Measurements from ENCODE around the gene AZU1.
A peak's percentile ranks its signal among the peaks of the same experiment; 100 is the strongest.
"Not testable (repeated sequence)": the region's sequence is repeated elsewhere in the genome, so short reads cannot be mapped to it uniquely, and the experiment has no call there.

AZU1 gene

DNA sequence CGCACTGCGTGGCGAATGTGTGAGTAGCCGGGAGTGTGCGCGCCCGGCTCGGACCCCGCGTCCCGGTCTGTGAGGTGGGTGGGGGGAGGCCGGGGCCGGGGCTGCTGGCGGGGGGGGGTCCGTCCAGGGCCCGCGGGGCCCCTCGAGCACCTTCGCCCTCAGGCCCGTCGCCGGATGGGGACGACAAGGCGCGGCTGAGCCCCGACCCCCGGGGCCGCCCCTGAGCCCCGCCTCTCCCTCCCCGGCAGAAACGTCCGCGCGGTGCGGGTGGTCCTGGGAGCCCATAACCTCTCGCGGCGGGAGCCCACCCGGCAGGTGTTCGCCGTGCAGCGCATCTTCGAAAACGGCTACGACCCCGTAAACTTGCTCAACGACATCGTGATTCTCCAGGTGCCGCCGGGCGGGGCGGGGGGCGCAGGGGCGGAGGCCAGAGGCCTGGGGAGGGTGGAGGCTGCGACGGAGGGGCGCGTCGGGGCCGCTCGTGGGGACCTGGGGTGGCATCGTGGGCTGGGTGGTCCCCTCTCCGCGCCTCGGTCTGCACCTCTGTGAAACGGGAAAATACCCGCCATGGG lies 25.5 kb downstream of the AZU1 start:
- Histone ChIP-seq H3K27me3 (ENCODE audit: control insufficient read depth, insufficient read depth, low read length) (no peaks in the 10 kb centered on the region), H3K27ac (ENCODE audit: low read depth, low read length) (no peak overlapping the region), H3K9ac (ENCODE audit: low read depth, low read length) (no peak overlapping the region), H3K4me3 (ENCODE audit: low read depth, low read length) (no peak overlapping the region), H3K9me3 (ENCODE audit: control insufficient read depth, insufficient read depth, low read length) (no peaks in the 10 kb centered on the region), H3K36me3 (ENCODE audit: control insufficient read depth, insufficient read depth, low read length) (no peaks in the 10 kb centered on the region), H3K4me1 (ENCODE audit: control insufficient read depth, insufficient read depth, low read length) (no peaks in the 10 kb centered on the region)

DNA sequence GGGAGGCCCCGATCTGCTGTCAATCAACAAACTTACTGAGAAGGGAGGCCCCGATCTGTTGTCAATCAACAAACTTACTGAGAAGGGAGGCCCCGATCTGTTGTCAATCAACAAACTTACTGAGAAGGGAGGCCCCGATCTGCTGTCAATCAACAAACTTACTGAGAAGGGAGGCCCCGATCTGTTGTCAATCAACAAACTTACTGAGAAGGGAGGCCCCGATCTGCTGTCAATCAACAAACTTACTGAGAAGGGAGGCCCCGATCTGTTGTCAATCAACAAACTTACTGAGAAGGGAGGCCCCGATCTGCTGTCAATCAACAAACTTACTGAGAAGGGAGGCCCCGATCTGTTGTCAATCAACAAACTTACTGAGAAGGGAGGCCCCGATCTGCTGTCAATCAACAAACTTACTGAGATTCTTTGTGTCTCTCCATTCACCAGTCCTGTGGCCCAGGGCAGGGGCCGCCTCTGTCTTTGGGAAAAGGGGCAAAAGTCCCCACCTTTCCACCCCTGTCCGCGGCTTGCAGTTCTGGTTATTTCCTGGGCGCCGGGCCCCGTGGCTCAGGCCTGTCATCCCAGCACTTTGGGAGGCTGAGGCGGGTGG lies 26.1 kb downstream of the AZU1 start:
- not testable (repeated sequence) for H3K9me3 ChIP-seq (ENCODE audit: control insufficient read depth, insufficient read depth, low read length); H3K36me3 ChIP-seq (ENCODE audit: control insufficient read depth, insufficient read depth, low read length); H3K27ac ChIP-seq (ENCODE audit: low read depth, low read length); H3K27me3 ChIP-seq (ENCODE audit: control insufficient read depth, insufficient read depth, low read length); H3K4me1 ChIP-seq (ENCODE audit: control insufficient read depth, insufficient read depth, low read length); H3K9ac ChIP-seq (ENCODE audit: low read depth, low read length); H3K4me3 ChIP-seq (ENCODE audit: low read depth, low read length)

DNA sequence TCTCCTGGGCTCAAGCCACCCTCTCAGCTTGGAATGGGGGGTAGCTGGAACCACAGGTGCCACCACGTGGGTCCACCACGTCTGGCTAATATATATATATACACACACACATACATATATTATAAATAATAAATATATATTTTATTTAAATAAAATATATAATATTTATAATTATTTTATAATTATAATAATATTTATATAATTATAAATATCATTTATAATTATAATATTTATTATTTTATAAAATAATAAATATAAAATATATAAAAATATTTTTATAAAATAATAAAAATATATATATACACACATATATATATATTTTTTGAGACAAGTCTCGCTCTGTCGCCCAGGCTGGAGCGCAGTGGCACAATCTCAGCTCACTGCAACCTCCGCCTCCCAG lies 26.9 kb downstream of the AZU1 start:
- H3K9me3 ChIP-seq (ENCODE audit: control insufficient read depth, insufficient read depth, low read length), result no peaks in the 10 kb centered on the region
- H3K36me3 ChIP-seq (ENCODE audit: control insufficient read depth, insufficient read depth, low read length), result no peaks in the 10 kb centered on the region
- no peak overlapping the region for H3K4me3 ChIP-seq (ENCODE audit: low read depth, low read length)
- H3K9ac ChIP-seq (ENCODE audit: low read depth, low read length), result no peak overlapping the region
- H3K27me3 ChIP-seq (ENCODE audit: control insufficient read depth, insufficient read depth, low read length), result peaks cover 5% of the 10 kb centered on the region
- no peak overlapping the region for H3K27ac ChIP-seq (ENCODE audit: low read depth, low read length)
- no peaks in the 10 kb centered on the region for H3K4me1 ChIP-seq (ENCODE audit: control insufficient read depth, insufficient read depth, low read length)

DNA sequence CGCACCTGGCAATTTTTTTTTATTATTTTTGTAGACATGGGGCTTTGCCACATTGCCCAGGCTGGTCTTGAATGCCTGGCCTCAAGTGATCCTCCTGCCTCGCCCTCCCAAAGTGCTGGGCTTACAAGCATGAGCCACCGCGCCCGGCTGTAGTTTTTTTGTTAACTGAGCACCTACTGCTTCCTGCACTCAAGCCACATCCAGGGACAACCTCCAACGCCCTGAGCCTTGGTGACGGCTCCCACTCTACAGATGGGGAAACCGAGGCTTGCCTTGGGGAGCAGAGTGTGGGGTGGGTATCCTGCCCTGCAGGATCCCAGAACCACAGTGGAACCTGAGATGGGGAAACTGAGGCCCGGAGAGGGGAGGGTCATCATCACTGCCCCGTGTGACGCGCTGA lies 27.5 kb downstream of the AZU1 start:
- no peak overlapping the region for H3K27ac ChIP-seq (ENCODE audit: low read depth, low read length)
- no peaks in the 10 kb centered on the region for H3K4me1 ChIP-seq (ENCODE audit: control insufficient read depth, insufficient read depth, low read length)
- H3K9me3 ChIP-seq (ENCODE audit: control insufficient read depth, insufficient read depth, low read length), result no peaks in the 10 kb centered on the region
- H3K27me3 ChIP-seq (ENCODE audit: control insufficient read depth, insufficient read depth, low read length), result peaks cover 11% of the 10 kb centered on the region
- no peaks in the 10 kb centered on the region for H3K36me3 ChIP-seq (ENCODE audit: control insufficient read depth, insufficient read depth, low read length)
- no peak overlapping the region for H3K4me3 ChIP-seq (ENCODE audit: low read depth, low read length)
- no peak overlapping the region for H3K9ac ChIP-seq (ENCODE audit: low read depth, low read length)

DNA sequence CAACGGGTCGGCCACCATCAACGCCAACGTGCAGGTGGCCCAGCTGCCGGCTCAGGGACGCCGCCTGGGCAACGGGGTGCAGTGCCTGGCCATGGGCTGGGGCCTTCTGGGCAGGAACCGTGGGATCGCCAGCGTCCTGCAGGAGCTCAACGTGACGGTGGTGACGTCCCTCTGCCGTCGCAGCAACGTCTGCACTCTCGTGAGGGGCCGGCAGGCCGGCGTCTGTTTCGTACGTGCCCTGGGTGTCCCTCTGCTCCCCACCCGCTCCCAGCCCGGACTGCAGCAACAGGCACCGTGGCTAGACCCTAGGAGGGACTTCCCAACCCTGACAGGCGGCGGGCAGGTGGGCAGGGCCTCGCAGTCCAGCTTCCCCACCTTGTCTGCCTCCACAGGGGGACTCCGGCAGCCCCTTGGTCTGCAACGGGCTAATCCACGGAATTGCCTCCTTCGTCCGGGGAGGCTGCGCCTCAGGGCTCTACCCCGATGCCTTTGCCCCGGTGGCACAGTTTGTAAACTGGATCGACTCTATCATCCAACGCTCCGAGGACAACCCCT lies 28.0 kb downstream of the AZU1 start:
- no peaks in the 10 kb centered on the region for H3K4me1 ChIP-seq (ENCODE audit: control insufficient read depth, insufficient read depth, low read length)
- H3K27ac ChIP-seq (ENCODE audit: low read depth, low read length), result no peak overlapping the region
- H3K27me3 ChIP-seq (ENCODE audit: control insufficient read depth, insufficient read depth, low read length), result peaks cover 15% of the 10 kb centered on the region
- H3K9ac ChIP-seq (ENCODE audit: low read depth, low read length), result no peak overlapping the region
- no peak overlapping the region for H3K4me3 ChIP-seq (ENCODE audit: low read depth, low read length)
- no peaks in the 10 kb centered on the region for H3K36me3 ChIP-seq (ENCODE audit: control insufficient read depth, insufficient read depth, low read length)
- H3K9me3 ChIP-seq (ENCODE audit: control insufficient read depth, insufficient read depth, low read length), result no peaks in the 10 kb centered on the region

DNA sequence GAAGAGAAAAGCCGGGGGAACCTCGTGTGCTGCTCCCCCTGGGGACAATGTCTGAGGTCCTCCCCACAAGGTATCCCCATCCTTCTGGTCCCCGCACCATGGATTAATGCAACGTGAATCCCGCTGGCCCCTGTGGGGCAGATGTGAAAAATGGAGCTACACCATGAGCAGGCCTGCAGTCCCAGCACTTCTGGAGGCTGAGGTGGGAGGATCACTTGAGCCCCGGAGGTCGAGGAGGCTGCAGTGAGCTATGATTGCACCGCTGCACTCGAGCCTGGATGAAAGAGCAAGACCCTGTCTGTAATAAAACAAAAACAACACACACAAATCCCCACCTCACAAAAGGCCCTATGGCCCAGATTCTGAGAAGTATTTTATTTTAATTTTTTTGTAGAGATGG lies 30.6 kb downstream of the AZU1 start:
- H3K4me1 ChIP-seq (ENCODE audit: control insufficient read depth, insufficient read depth, low read length), result no peaks in the 10 kb centered on the region
- no peak overlapping the region for H3K4me3 ChIP-seq (ENCODE audit: low read depth, low read length)
- H3K9me3 ChIP-seq (ENCODE audit: control insufficient read depth, insufficient read depth, low read length), result no peaks in the 10 kb centered on the region
- no peak overlapping the region for H3K9ac ChIP-seq (ENCODE audit: low read depth, low read length)
- H3K27ac ChIP-seq (ENCODE audit: low read depth, low read length), result no peak overlapping the region
- no peaks in the 10 kb centered on the region for H3K36me3 ChIP-seq (ENCODE audit: control insufficient read depth, insufficient read depth, low read length)
- peaks cover 18% of the 10 kb centered on the region for H3K27me3 ChIP-seq (ENCODE audit: control insufficient read depth, insufficient read depth, low read length)

DNA sequence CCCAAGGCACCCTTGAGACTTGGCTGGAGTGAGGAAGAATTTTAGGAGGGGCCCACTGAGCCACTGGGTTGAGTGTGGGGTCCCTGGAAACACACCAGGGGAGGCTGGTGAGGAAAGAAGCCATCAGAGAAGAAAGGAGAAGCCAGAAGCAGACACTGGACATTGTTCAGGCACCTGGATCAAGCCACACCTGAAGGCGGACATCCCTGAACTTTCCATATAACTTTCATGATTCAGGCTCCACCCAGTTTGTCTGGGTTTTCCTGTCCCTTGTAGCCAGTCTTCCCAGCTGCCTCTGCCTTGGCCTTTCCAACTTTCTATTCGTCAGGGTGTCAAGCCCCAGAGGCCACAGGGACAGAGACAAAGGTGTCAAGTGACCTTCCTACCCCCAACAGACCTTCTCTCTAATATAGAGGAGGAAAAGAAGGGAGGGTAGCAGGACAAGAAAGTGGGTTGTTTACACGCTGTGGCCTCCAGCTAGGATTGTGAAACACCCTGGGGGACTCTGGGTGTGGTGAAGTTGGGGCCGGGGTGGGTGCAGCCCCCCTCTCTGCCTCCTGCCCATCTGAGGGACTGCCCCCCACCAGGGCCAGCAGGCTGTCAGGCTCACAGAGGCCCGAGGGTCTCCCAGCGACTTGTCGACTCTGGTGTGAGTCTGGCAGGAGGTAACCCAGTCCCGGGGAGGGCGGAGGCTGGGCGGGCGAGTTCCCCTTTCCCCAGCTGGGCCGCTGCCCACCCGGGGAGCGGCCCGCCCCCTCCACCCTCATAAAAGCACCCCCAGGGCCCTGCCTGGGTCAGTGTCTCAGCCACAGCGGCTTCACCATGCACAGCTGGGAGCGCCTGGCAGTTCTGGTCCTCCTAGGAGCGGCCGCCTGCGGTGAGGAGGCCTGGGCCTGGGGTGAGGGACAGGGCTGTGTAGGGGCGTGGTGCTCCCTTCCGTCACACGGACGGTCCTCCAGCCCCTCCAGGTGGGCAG lies 31.5 kb downstream of the AZU1 start, which contains the start of gene CFD:
Gene CFD (plus strand): TSS at position 797 of the 976 bp plus-strand sequence. CDS start 26 bp downstream, at position 823.
- Histone ChIP-seq H3K9ac (ENCODE audit: low read depth, low read length) (no peak within 1 kb of the TSS), H3K27ac (ENCODE audit: low read depth, low read length) (no peak within 1 kb of the TSS), H3K4me3 (ENCODE audit: low read depth, low read length) (peak within 1 kb of the TSS; percentile 64), H3K27me3 (ENCODE audit: control insufficient read depth, insufficient read depth, low read length) (peaks cover 18% of the 10 kb centered on the region), H3K36me3 (ENCODE audit: control insufficient read depth, insufficient read depth, low read length) (no peaks in the 10 kb centered on the region), H3K9me3 (ENCODE audit: control insufficient read depth, insufficient read depth, low read length) (no peaks in the 10 kb centered on the region), H3K4me1 (ENCODE audit: control insufficient read depth, insufficient read depth, low read length) (no peaks in the 10 kb centered on the region)

DNA sequence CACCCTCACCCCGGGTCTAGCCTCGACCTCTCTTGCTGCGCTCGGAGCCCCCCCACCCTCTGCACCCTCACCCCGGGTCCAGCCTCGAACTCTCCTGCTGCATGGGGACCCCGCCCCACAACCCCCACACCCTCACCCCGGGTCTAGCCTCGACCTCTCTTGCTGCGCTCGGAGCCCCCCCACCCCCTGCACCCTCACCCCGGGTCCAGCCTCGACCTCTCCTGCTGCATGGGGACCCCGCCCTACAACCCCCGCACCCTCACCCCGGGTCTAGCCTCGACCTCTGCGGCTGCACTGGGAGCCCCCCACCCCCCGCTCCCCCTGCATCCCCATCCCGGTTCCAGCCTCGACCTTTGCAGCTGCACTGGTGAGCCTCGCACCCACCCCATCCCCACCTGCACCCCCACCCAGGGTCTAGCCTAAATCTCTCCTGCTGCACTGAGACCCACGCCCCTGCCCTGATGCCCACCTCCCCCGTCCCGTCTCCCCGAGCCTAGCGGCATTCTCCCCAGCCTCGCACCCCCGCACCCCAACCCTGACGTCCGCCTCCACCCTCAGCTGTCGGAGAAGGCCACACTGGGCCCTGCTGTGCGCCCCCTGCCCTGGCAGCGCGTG lies 33.6 kb downstream of the AZU1 start:
- no peaks in the 10 kb centered on the region for H3K4me1 ChIP-seq (ENCODE audit: control insufficient read depth, insufficient read depth, low read length)
- no peaks in the 10 kb centered on the region for H3K9me3 ChIP-seq (ENCODE audit: control insufficient read depth, insufficient read depth, low read length)
- no peaks in the 10 kb centered on the region for H3K36me3 ChIP-seq (ENCODE audit: control insufficient read depth, insufficient read depth, low read length)
- no peak overlapping the region for H3K9ac ChIP-seq (ENCODE audit: low read depth, low read length)
- peak overlapping the region; percentile 51; the same call in 1 of the 2 replicates for H3K4me3 ChIP-seq (ENCODE audit: low read depth, low read length)
- H3K27ac ChIP-seq (ENCODE audit: low read depth, low read length), result no peak overlapping the region
- peaks cover 18% of the 10 kb centered on the region for H3K27me3 ChIP-seq (ENCODE audit: control insufficient read depth, insufficient read depth, low read length)

DNA sequence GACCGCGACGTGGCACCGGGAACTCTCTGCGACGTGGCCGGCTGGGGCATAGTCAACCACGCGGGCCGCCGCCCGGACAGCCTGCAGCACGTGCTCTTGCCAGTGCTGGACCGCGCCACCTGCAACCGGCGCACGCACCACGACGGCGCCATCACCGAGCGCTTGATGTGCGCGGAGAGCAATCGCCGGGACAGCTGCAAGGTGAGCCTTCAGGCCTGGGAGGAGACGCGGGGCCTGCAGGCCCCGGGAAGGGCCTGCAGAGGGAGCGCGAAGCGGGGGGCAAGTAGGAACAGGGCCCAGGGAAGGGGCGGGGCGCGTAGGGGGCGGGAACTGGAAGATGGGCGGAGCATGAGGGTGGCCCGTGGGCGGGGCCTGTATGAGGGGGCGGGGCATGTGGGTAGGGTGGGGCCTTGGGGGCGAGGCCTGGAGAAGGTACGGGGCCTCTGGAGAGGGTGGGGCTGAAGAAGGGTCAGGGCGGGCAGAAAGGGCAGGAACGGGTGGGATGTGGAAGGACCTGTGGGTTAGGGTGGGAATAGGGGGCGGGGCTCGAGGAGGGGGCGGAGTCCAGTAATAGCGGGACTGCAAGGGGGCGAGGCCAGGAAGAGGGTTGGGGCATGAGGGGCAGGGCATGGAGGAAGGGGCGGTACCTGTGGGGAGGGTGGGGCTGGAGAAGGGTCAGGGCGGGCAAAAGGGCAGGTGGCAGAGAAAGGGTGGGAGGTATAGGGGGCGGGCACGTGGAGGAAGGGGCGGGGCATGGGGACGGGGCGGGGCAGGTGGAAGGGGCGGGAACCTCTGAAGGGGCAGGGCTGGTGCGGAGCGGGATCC lies 34.3 kb downstream of the AZU1 start:
- Histone ChIP-seq H3K27me3 (ENCODE audit: control insufficient read depth, insufficient read depth, low read length) (peaks cover 18% of the 10 kb centered on the region), H3K4me3 (ENCODE audit: low read depth, low read length) (peak overlapping the region; percentile 58; the same call in 1 of the 2 replicates), H3K36me3 (ENCODE audit: control insufficient read depth, insufficient read depth, low read length) (no peaks in the 10 kb centered on the region), H3K27ac (ENCODE audit: low read depth, low read length) (no peak overlapping the region), H3K9ac (ENCODE audit: low read depth, low read length) (no peak overlapping the region), H3K9me3 (ENCODE audit: control insufficient read depth, insufficient read depth, low read length) (no peaks in the 10 kb centered on the region), H3K4me1 (ENCODE audit: control insufficient read depth, insufficient read depth, low read length) (peaks cover 2% of the 10 kb centered on the region; the same call in 1 of the 2 replicates)
